WTC11 (cell line): Measurements from ENCODE around the gene FOXP1.

Experiments used
- AFF4 ChIP-seq: sonication (generic); formaldehyde crosslinking; IDR thresholded peaks from 2 replicates; pipeline ENCODE4 v1.8.1; 2023; ENCODE audit warnings: mild to moderate bottlenecking, missing genetic modification reagents, borderline replicate concordance
- ATF3 ChIP-seq: sonication (generic); formaldehyde crosslinking; conservative IDR thresholded peaks from 2 replicates; pipeline ENCODE4 v1.8.1; 2022; ENCODE audit warnings: mild to moderate bottlenecking, missing genetic modification reagents
- CTCF ChIP-seq: fragments of 200-600 bp; IDR thresholded peaks from 2 replicates; pipeline ENCODE4 v1.8.0; 2022; ENCODE audit warnings: antibody characterized with exemption
- E2F1 ChIP-seq: sonication (generic); formaldehyde crosslinking; IDR thresholded peaks from 2 replicates; pipeline ENCODE4 v1.8.0; 2022; ENCODE audit warnings: mild to moderate bottlenecking, missing genetic modification reagents
- E2F5 ChIP-seq: sonication (generic); formaldehyde crosslinking; IDR thresholded peaks from 2 replicates; pipeline ENCODE4 v1.8.1; 2022; ENCODE audit warnings: mild to moderate bottlenecking, moderate library complexity, missing genetic modification reagents
- ELF4 ChIP-seq: sonication (generic); formaldehyde crosslinking; IDR thresholded peaks from 2 replicates; pipeline ENCODE4 v1.8.1; 2022; ENCODE audit warnings: low read depth, mild to moderate bottlenecking, moderate library complexity, missing genetic modification reagents
- FOXP4 ChIP-seq: sonication (generic); formaldehyde crosslinking; IDR thresholded peaks from 2 replicates; pipeline ENCODE4 v1.8.0; 2022; ENCODE audit warnings: mild to moderate bottlenecking, missing genetic modification reagents
- KAT7 ChIP-seq: sonication (generic); formaldehyde crosslinking; IDR thresholded peaks from 2 replicates; pipeline ENCODE4 v1.8.1; 2023; ENCODE audit warnings: missing genetic modification reagents, mild to moderate bottlenecking, borderline replicate concordance
- NFE2L1 ChIP-seq: sonication (generic); formaldehyde crosslinking; IDR thresholded peaks from 2 replicates; pipeline ENCODE4 v1.8.1; 2023; ENCODE audit warnings: missing genetic modification reagents
- NR3C1 ChIP-seq: sonication (generic); formaldehyde crosslinking; conservative IDR thresholded peaks from 2 replicates; pipeline ENCODE4 v1.8.1; 2023; ENCODE audit warnings: low read depth, mild to moderate bottlenecking, missing genetic modification reagents
- TCF7 ChIP-seq: sonication (generic); formaldehyde crosslinking; IDR thresholded peaks from 2 replicates; pipeline ENCODE4 v1.8.0; 2022; ENCODE audit warnings: mild to moderate bottlenecking, low read depth, missing genetic modification reagents, moderate library complexity
- ZNF138 ChIP-seq: sonication (generic); formaldehyde crosslinking; conservative IDR thresholded peaks from 2 replicates; pipeline ENCODE4 v1.8.1; 2022; ENCODE audit warnings: mild to moderate bottlenecking, moderate library complexity, missing genetic modification reagents

- TF ChIP-seq FOXP4 (no peak), CTCF (no peak), E2F5 (CRISPR knock-in tag) (no peak), TCF7 (no peak), ELF4 (no peak), NR3C1 (CRISPR knock-in tag) (no peak), KAT7 (no peak), ATF3 (CRISPR knock-in tag) (no peak), ZNF138 (CRISPR knock-in tag) (no peak), NFE2L1 (CRISPR knock-in tag) (no peak), AFF4 (CRISPR knock-in tag) (no peak), E2F1 (CRISPR knock-in tag) (no peak)
These were observed 157.9 kb downstream of the FOXP1 start for GRCh38 chr3:71425491-71426071.
